CD4-positive, alpha-beta T cell treated with Interleukin-1 beta for 1 hour (primary cell): Measurements from ENCODE around the gene GNA14.

Source experiments
- DNase-seq, 2 donors: peaks; one replicate each; pipeline ENCODE4 v3.0.0-alpha.2; 2020 to 2022

Gene GNA14

DNA sequence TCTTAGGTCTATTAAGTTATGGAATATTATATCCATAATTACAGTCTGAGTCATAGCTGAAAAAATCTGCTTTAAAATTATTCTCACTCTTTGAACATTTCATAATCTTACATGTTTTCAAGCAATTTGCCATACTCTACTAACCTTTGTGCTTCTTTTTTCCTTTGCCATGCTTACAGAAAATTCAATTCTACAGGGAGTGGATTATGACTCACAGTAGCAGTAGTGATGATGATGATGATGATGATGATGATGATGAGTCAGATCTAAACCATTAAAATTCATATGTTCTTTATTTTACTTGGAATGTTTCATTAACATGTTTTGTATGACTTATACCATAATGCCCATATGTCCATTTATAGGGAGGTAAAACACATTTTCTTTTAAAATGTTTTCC, 263.7 kb downstream of the GNA14 start:
- no peak for DNase-seq

DNA sequence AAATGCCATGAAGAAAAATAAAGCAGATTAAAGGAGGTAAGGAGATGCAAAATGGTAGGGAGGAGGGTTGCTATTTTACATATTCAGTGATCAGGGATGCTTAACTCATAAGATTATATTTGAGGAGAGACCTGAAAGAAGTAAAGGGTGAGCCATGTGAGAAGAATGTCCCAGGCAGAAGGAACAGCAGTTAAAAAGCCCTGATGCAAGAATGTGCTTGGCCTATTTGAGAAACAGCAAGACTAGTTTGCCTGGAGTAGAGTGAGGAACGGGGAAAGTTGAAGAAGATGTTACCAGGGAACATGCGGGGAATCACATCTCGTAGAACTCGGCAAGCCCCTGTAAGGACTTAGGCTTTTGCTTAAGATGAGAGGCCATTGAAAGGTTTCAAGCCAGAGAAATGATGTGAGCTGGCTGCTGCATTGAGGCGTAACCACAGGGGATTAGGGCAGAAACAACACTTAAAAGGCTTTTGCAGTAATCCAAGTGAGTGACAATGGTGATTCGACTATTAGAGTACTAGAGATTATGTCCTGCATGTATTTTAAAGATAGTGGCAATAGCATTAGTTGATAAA, 272.1 kb downstream of the GNA14 start:
- no peak for DNase-seq

DNA sequence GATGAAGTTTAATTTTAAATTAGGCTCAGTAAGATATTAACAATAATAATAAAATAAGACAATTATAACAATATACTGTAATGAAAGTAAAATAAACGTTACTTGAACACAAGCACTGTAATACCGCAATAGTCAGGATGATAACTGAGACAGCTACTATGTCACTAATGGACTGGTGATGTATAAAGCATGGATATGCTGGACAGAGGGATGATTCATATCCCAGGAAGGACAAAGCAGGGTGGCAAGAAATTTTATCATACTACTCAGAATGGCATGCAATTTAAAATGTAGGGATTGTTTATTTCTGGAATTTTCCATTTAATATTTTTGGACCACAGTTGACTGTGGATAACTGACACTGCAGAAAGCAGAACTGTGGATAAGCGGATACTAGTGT, 273.9 kb downstream of the GNA14 start:
- no peak for DNase-seq
